Measurements from ENCODE around the gene XPNPEP2.

DNA sequence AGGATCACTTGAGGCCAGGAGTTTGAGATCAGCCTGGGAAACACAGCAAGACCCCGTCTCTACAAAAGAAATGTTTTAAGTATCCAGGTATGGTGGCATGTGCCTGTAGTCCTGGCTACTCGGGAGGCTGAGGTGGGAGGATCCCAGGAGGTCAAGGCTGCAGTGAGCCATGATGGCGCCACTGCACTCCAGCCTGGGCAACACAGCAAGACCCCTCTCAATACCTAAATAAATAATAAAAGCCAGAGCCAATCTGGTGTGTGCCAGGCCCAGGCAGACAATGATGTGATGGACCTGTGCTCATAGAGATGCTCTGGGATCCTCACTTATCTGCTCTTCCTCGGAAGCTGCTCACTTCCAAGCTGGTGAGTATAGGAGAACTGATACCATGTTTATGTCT, 22.8 kb downstream of the XPNPEP2 start:
- TF ChIP-seq POLR2A (IDR thresholded peaks at IDR 0.05) = no peak
- TF ChIP-seq, protein P1, sequence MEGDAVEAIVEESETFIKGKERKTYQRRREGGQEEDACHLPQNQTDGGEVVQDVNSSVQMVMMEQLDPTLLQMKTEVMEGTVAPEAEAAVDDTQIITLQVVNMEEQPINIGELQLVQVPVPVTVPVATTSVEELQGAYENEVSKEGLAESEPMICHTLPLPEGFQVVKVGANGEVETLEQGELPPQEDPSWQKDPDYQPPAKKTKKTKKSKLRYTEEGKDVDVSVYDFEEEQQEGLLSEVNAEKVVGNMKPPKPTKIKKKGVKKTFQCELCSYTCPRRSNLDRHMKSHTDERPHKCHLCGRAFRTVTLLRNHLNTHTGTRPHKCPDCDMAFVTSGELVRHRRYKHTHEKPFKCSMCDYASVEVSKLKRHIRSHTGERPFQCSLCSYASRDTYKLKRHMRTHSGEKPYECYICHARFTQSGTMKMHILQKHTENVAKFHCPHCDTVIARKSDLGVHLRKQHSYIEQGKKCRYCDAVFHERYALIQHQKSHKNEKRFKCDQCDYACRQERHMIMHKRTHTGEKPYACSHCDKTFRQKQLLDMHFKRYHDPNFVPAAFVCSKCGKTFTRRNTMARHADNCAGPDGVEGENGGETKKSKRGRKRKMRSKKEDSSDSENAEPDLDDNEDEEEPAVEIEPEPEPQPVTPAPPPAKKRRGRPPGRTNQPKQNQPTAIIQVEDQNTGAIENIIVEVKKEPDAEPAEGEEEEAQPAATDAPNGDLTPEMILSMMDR (IDR thresholded peaks at IDR 0.05) = no peak

All from uterus (tissue), 2 donors.